OCI-M1 (cell line): ENCODE data around the gene PSMB3.

ENCODE experiments used
- DNase-seq: peaks from one replicate; lab custom pipeline; 2025; lab: John Stamatoyannopoulos, UW

The PSMB3 gene

DNA sequence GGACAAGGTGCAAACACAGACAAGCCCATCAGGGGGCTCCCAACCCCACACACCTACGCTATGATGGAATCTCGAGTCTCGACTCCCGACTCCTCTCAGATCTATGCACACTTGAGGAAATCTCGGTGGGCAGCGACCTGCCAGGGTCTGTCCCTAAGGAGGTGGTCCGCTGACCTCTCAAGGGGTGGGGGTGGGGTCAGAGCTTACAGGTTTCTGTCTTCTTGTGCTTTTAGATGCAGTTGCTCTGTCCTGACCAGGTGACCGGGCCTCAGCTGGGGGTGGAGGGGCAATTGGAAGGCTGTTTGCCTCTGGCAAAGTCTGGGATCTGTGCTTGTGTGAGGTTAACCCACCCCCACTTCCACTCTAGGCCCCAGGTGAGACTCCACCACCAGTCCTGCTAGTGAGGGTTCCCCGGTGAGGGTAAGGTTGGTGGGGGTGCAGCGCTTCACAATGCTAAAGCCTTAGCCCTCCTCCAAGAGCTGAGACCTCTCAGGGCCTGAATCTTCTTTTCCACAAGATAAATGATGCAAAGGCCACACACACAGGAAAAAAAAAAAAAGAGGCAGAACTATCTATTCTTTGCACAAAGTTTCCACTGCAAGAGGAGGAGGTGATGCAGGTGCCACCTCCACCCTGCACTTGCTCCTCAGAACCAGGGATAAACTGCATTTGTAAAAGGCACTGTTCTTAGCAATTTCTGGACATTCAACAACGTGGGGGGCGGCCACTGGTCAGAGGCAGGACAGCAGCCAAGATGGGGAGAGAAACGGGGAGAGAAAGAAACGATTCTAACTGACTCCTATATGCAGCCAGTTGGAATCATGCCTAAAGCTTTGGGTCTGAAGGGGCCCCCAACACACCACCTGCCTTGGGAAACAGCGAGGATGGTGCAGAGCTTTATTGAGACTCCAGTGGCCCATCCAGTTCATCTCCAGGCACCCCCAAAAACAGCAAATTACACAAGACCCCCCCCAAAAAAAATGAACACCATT lies 18.3 kb upstream of the PSMB3 start:
- peak; percentile 6 for DNase-seq

DNA sequence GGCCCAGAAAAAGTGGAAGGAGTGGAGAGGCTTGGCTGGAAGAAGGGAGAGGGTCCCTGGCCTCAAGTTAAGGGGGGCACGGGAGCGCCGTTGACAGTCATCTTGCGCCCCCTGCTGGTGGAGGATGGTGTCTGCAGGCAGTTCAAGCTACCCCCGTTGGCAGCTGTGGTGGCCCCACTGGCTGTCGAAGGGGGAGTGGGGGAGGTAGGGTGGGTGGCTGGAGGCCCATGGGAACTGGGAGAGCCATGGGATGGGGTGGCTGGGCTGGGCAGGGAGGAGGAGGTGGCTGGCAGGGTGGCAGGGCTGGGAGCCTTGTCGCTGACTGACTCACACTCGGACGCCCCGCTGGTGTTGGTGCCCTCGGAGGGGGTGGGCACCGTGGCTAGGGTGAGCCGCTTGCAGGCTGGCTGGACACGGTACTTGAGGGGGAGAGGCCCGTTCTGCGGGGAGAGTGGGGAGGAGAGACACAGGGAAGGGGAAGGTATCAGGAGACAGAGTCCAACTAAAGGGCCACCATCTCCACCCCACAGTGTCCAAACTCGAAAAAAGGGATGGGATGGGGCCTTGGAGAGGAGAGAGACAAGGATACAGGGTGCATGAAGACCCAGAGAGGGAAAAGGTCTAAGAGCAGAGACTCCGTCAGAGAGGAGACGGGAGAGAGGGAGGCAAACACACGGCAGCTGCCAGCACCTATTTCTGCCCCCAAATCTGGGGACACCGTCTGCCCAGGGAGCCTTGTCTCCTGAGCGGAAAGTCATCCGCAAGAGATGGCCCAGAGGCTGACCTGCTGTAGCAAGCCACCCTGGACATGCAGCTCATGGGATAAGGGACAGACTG lies 17.2 kb upstream of the PSMB3 start:
- DNase-seq = peak; percentile 57

DNA sequence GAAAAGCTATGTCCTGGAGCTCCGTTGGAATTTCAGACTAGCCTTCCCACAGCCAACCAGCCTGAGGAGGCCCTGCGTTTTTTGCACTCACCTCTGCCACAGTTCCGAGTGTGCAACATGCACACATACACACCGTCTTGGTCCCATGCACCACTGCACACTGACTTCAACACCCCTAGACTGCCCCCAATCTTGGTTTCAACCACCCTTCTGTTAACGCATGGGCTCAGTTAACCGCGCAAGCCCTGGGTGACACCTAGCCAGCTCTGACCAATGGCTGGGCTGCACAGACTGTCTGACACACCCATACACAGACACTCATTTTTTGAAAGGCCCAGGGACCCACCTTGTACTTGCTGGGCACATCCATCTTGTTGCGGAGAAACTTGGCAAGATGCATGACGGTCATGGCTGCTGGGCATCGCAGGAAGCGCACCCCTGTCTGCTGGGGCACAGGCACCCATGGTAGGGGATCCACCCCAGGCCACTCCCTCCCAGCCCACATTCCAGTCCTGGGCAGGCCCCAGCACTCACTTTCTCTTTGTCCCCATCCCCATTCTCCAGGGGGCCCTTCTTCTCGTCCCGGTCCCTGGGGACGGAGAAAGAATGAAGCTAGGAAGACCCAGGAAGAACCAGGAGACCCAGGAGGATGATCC lies 14.4 kb upstream of the PSMB3 start:
- no peak for DNase-seq

DNA sequence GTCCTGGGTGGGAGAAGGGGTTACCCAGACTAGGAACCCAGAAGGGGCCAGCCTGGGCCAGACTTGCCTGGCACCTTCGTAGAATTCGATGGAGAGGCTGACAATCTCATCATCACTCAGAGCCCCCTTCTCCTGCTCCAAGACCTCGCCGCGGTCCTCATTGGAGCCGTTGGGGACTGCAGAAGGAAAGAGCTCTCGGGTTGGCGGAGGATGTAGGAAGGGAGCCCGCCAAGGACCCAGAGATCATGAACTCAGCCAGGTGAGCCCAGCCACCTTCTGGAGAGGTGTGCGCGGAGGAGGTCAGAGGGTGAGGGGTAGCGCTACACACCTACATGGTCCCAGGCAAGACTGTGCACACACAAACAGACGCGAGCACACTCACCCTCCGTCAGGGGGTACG lies 13.9 kb upstream of the PSMB3 start:
- DNase-seq = no peak

DNA sequence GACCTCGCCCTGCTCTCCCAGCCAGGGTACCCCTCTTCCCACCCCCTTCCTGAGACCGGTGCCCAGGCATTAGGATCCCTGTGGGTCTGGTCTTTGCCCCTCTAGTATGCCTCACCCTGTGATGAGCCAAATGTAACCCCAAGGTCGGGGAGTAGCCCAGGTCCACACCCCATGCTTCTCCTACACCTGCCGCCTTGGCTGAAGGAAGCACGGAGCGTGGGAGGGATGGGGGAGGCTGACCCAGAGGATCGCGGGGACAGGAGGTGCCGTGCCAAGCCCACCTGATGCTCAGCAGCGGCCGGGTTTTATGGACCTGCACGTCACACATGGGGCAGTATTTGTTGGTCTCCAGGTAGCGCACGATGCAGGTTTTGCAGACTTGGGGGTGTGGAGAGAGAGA lies 13.2 kb upstream of the PSMB3 start:
- no peak for DNase-seq

DNA sequence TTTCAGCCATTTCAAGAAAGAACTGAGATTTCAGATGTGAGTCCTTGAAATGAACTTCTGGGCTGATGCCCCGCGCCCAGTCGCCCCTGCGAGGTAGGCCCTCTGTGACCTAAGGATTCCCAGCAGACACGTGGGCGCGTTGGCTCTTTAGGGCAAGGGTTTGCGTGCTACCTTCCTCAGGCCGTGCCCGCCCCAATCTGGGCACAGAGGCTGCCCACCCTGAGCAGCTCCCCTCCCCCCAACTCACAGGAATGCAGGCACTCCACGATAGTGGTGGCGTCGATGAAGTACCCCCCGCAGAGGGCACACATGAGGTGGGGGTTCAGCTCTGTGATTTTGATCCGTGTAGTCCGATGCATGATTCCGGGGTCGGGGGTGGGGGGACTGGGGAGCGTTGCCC lies 12.5 kb upstream of the PSMB3 start:
- DNase-seq = no peak

DNA sequence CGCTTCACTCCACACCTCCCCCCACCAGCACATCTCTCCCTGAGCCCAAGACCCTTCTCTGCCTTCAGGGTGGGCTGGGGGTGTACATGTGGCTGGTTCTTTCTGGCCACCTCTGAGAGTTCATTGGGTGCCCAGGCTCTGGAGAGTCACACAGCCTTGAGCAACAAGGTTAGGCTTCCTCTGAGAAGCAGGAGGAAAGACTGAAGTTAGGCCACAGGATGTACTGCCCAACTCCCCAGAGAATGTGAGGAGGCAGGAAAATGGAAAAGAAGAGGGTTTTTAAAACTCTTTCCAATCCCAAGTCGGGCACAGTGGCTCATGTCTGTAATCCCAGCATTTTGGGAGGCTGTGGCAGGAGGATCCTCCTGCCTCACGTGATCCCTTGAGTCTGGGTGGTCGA lies 11.7 kb upstream of the PSMB3 start:
- no peak for DNase-seq

DNA sequence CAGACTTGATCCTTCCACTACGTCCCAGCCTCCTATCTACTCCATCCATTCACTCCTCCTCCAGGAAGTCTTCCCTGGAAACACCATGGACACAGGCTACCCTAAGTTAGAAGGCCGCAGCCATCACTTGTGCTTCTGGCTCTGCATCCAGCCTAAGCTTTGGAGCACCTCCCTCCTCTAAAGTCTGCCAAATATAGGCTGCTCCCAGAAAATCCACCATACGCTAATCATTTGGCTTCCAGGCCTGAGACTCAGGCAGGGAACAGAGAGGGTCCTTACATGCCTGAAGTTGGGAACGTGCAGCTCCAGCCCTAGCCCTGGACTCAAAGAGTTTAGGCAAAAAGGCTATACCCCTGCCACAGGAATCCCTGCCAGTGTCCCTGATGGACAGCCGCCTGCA lies 11.1 kb upstream of the PSMB3 start:
- DNase-seq = no peak

DNA sequence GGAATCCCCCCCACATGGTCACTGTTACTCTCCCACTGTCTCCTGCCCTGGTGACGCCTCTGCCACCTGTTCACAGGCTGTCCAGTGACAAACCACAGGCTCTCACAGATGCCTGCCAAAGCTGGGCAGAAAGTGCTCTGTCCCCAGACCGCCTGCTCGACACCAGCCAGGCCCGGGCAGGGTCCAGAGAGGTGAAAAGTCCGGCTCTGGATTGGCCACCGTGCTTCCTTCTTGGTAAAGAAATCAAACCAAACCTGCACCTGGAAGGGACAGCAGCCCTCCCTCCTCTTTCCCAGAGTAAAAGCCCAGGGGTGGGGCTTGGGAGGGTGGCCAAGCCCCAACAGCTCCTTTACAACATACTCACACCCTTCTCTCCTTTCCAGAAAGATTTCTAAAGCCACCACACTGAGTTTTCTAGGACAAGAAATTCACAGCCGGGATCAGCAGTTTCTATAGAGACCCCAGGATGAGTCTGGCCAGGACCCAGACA lies 10.6 kb upstream of the PSMB3 start:
- DNase-seq = no peak

DNA sequence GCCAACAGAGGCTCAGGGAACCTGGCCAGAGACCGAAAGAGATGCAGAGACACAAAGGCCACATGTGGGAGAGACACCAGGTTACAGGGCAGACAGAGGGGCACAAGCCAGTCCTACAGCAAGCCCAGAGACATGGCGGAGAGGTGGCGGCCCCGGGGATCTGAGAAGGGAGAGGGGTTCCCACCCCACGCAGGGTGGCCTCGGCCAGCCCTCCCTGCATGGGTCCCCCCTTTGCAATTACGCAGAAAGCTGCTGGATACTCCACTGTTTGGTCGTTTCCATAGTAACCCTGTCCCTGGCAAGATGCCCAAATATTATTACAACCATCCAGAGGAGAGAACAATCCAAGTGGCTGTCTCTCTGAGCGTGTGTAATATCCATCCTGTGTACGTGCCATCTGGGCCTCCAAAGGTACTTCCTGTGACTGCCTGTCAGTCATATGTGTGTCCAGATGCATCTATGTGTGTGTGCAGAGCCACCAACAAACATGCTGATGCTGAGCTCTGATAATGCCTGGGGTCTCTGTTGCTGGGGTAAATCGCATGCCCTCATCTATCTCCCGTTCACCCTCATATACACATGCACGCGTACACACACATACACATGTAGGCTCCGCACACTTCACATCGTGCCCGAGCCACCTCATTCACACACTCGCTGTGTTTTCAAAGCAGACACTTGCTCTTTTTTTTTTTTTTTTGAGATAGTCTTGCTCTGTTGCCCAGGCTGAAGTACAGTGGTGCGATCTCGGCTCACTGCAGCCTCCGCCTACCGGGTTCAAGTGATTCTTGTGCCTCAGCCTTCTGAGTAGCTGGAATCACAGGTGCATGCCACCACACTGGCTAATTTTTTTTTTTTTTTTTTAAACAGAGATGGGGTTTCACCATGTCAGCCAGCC lies 9.9 kb upstream of the PSMB3 start:
- peak; percentile 13 for DNase-seq

DNA sequence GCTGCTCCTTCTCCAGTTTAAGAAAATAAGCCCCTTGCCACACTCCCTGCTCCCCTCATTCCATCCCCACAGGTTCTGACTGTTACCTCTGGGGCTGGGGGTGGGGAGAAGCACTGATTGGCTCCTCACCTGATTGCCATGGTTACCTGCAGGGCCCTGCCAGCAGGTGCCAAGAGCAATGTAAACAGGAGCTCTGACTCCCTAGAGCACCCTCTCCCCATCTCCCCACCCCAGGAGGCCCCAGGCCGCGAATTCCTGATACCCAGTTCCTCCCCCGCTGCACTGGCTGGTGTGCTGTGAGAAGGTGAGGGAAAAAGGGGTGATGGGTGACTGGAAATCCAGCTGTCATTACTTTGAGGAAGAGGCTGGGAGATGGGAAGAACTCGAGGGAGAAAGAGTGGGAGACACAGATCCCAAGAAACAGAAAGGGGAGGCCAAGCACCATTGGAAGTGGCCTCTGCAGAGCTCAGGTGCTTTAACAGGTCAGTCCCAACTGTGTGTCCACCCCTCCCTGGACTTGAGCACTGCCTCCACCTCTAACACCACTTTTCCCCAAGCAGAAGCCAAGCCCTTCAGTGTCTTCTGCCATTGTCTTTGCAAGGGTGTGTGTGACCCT lies 8.9 kb upstream of the PSMB3 start:
- DNase-seq = no peak

DNA sequence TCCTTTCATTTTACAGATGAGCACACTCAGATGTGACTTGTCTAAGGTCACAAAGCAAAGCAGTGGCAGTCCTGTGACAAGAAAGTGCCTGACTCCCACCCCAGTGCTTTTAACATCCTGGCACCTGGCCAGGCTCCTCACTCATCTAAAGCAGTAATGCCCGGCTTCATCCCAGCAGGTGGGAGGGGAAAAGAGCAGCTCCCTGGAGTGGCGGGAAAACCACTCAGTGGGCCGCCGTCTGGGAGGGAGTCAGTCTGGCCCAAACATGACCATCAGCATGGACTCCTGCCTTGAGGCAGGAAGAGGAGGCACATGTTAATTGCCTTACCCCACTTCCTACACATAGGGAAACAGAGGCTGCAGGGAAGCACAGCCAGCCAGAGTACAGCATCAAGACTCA lies 7.0 kb upstream of the PSMB3 start:
- DNase-seq = no peak

DNA sequence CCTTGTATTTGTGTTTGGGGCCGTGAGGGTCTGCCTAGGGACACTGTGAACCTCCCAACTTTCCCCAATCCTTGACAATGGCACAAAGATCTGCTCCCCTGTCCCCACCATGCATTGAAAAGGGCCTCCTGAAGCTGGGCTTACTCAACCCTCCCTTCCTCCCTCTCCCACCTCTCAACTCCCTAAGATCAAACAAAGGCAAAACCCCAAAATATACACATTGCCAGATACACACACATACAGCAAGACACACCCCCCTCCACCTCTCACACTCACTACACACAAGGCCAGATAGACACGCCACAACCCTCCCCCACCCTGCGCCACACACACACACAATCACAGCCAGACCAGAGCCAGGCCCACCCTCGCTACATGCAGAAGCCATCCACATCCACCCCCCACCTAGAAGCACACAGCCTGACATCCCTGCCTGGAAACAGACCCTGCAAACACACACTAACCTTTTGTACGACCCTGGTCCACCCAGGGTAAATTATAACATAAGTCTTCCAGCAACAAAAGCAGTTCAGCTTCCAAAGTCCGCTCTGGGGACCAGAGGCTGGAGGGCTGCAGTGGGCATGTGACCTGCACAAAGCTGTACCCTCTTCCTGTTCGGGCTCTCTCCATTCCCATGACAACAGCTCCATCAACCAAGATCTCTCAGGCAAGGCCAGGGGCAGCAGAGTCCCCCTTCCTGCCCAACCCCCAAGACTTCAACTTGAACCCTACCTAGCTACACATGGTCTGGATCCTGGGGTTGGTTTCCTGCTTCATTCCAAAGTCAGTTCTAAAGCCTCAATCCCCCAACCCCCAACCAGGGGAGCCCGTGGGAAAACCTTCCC lies 6.3 kb upstream of the PSMB3 start:
- no peak for DNase-seq

DNA sequence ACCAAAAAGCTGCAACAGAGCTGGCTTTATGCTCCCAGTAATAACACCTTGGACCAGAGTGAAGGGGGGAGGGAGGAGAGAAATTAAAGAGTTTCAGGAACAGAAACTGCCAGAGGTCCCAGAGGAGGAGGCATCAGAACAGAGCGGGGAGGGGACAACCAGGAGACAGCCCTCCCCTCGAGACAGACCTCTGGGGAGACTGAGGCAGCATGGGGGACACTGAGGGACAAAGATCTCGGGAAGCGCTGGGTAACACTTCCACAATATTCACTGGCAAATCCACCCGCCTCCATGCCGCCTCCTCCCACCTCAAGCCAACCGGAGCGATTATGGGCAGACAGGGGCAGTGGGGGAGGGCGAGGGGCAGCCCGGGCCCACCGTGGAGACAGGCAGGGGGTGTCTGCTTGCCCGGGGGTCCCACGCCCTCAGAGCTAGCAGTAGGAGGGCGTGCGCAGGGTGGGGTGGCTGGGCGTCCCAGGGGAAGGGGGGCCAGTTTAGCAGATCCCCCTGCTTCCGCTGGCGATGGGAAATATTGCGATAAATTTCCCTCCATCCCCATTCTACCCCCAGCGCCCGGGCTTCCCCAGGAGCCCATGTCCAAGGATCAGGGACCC lies 5.6 kb upstream of the PSMB3 start:
- no peak for DNase-seq

DNA sequence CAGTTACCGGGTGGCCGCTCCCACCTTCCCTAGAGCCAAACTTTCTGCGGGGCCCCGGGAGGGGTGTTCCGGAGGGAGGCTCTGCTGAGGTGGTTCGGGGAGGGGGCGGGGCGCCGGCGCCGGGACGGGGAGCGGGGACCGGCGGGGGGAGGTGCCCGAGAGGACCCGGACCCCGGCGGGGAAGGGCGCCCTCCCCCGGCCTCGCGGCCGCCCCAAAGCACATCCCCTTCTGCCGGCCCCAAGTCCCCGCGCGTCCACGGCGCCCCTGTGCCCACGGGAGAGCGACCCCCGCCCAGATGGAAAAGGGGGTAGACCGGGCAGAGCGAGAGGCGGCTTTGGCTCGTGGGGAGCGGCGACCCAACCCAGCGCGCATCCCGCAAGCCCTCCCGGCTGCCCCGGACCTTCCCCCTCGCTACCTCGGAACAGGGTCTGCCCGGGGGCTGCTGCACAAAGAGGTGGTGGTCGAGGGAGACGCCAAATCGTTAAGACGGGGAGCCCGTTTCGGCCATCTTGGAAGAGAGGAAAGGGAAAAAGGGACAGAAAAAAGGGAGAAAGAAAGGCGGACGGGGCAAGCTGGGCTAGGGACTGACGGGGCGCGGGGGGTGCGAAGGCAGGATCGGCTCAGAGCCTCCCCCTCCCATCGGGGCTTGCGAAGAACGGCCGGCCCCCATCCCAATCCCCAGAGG lies 4.9 kb upstream of the PSMB3 start:
- DNase-seq = peak; percentile 28

DNA sequence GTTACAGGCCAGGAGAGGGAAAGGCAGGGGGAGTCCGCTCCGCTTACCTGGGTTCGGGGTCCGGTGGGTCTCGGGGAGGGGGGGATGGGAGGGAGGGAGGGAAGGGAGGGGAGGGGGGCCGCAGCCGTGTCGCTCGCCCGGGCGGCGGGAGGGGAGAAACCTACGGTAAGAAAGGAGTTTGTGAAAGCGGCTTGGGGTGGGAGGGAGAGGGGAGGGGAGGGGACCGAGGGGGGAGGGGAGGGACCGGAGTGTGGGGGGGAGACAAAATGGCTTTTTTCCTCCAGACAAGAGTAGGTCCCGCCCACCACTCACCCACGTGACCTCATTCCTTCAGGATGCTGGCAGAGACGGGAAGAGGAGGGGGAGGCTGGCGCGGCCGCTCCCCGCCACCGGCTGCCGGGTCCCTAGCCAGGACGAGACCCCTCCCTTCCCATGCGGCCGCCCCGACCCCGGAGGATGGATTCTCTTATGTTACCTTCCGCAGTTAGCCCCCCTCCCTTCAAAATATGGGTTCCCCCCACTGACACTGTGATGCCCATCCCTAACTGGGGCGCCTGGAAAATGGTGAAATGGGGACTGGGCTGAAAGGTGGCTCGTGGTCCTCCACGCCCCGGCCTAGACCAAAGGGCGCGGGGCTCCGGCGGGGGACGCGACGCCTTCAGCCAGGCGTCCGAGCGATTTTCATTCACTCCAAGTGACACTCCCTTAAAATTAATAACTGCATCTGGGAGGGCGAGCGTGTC lies 4.2 kb upstream of the PSMB3 start, which contains the start of gene PCGF2:
PCGF2 (minus strand) TSS at position 188 of the 743 bp plus-strand sequence. CDS start 7,934 bp downstream, outside the sequence.
- peak; percentile 75 for DNase-seq

DNA sequence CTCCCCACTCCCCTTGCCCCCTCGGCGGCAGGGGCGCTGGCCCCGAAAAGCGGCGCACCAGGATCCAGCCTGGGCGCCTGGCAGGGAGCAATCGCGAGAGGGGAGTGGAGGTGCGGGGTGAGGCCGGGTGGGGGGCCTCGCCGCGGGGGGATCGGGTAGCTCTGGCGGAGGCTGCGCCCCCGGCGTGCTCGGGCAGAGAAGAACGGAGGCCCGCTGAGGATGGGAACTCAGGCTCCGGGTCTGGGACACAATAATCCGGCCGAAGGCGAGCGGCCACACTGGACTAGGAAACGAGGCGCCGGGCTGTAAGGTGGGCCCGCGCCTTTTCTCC lies 3.7 kb upstream of the PSMB3 start:
- no peak for DNase-seq
